GM21529 (cell line): ENCODE measurements around the gene ZCCHC14.
"Not testable (repeated sequence)": the region's sequence is repeated elsewhere in the genome, so short reads cannot be mapped to it uniquely, and the experiment has no call there.

Source experiments
- ATAC-seq: cut with Tn5 transposase; IDR thresholded peaks from one replicate; pipeline ENCODE4 v1.9.1; 2021; ENCODE audit not compliant: unreplicated experiment

ZCCHC14 gene

GRCh38 chr16:87366930-87367329 is 125.9 kb downstream of the ZCCHC14 start:
- ATAC-seq, result no peak

- ATAC-seq, result no peak
These were observed 126.5 kb downstream of the ZCCHC14 start for GRCh38 chr16:87366288-87366687.

GRCh38 chr16:87365021-87365713 is 127.7 kb downstream of the ZCCHC14 start:
- no peak for ATAC-seq

- no peak for ATAC-seq
These were observed 128.9 kb downstream of the ZCCHC14 start for GRCh38 chr16:87363771-87364455.

- ATAC-seq, result not testable (repeated sequence)
These were observed 129.8 kb downstream of the ZCCHC14 start for GRCh38 chr16:87362828-87363559.

- ATAC-seq, result no peak
These were observed 130.8 kb downstream of the ZCCHC14 start for GRCh38 chr16:87361916-87362619.

GRCh38 chr16:87360862-87361610 is 131.8 kb downstream of the ZCCHC14 start:
- ATAC-seq, result no peak

GRCh38 chr16:87359121-87359520 is 133.7 kb downstream of the ZCCHC14 start:
- no peak for ATAC-seq

- no peak for ATAC-seq
These were observed 134.1 kb downstream of the ZCCHC14 start for GRCh38 chr16:87358696-87359095.

- ATAC-seq, result no peak
These were observed 134.6 kb downstream of the ZCCHC14 start for GRCh38 chr16:87358250-87358649.

- no peak for ATAC-seq
These were observed 136.4 kb downstream of the ZCCHC14 start for GRCh38 chr16:87356491-87356853.
